GM23338 (cell line): ENCODE results near the gene ISLR2. TPM values are rescaled to one million over a fixed set of nuclear protein-coding genes. Genes with fewer than 3 reads are reported as not detected.

ENCODE experiments used
- ATAC-seq: fragments of 200-7000 bp; cut with Tn5 transposase; 3 replicates; pipeline ENCODE4 v1.9.1; 2020
- DNase-seq: peaks from one replicate; pipeline ENCODE4 v3.0.0-alpha.2; 2015; ENCODE audit warnings: low spot score
- H2AFZ ChIP-seq: fragments of 200-600 bp; sonication (generic); 2 replicates; pipeline ENCODE4 v1.8.0; 2016; ENCODE audit warnings: antibody characterized with exemption, mild to moderate bottlenecking, moderate library complexity
- H3F3A ChIP-seq: fragments of 200-600 bp; sonication (generic); replicated peaks from 2 replicates; pipeline ENCODE4 v1.8.0; 2017; ENCODE audit warnings: antibody characterized with exemption, mixed run types, low read depth
- H3K27ac ChIP-seq: fragments of 200-600 bp; sonication (generic); 2 replicates; pipeline ENCODE4 v1.6.1; 2016; ENCODE audit warnings: low read depth
- H3K27me3 ChIP-seq: fragments of 200-600 bp; sonication (generic); 2 replicates; pipeline ENCODE4 v1.8.0; 2016; ENCODE audit warnings: mild to moderate bottlenecking, mixed run types, moderate library complexity; ENCODE audit not compliant: insufficient read depth
- H3K36me3 ChIP-seq: fragments of 200-600 bp; sonication (generic); 2 replicates; pipeline ENCODE4 v1.8.0; 2016; ENCODE audit warnings: mild to moderate bottlenecking; ENCODE audit not compliant: insufficient read depth
- H3K4me1 ChIP-seq: fragments of 200-600 bp; sonication (generic); 2 replicates; pipeline ENCODE4 v1.8.0; 2016; ENCODE audit warnings: mild to moderate bottlenecking, moderate library complexity; ENCODE audit not compliant: insufficient read depth
- H3K4me2 ChIP-seq: fragments of 200-600 bp; sonication (generic); 2 replicates; pipeline ENCODE4 v1.7.1; 2017; ENCODE audit warnings: mixed run types
- H3K4me3 ChIP-seq: fragments of 200-600 bp; sonication (generic); 2 replicates; pipeline ENCODE4 v1.6.1; 2016; ENCODE audit warnings: mixed run types
- H3K79me2 ChIP-seq: fragments of 200-600 bp; sonication (generic); replicated peaks from 2 replicates; pipeline ENCODE4 v1.8.0; 2017; ENCODE audit warnings: mild to moderate bottlenecking; ENCODE audit not compliant: insufficient read depth
- H3K9me2 ChIP-seq: fragments of 200-600 bp; sonication (generic); 2 replicates; pipeline ENCODE4 v1.8.0; 2017; ENCODE audit not compliant: insufficient read depth
- H4K20me1 ChIP-seq: fragments of 200-600 bp; sonication (generic); replicated peaks from 2 replicates; pipeline ENCODE4 v1.8.0; 2017; ENCODE audit warnings: mild to moderate bottlenecking; ENCODE audit not compliant: insufficient read depth
- H3K27ac Mint-ChIP-seq: 2 replicates; pipeline ENCODE4 v1.8.0; 2020; ENCODE audit warnings: inconsistent platforms, mild to moderate bottlenecking, moderate library complexity, mixed read lengths
- H3K27me3 Mint-ChIP-seq: 3 replicates; pipeline ENCODE4 v1.8.0; 2022; ENCODE audit warnings: low read depth, mild to moderate bottlenecking, moderate library complexity, mixed read lengths, inconsistent platforms; ENCODE audit not compliant: insufficient read depth, poor library complexity
- H3K36me3 Mint-ChIP-seq: 3 replicates; pipeline ENCODE4 v1.8.0; 2021; ENCODE audit warnings: low read depth, mild to moderate bottlenecking, inconsistent platforms, moderate library complexity, mixed read lengths
- H3K4me1 Mint-ChIP-seq: 3 replicates; pipeline ENCODE4 v1.8.0; 2020; ENCODE audit warnings: mild to moderate bottlenecking, inconsistent platforms, mixed read lengths
- H3K4me3 Mint-ChIP-seq: 3 replicates; pipeline ENCODE4 v1.8.0; 2021; ENCODE audit warnings: moderate library complexity, mild to moderate bottlenecking, inconsistent platforms, mixed read lengths
- H3K9me3 Mint-ChIP-seq: 3 replicates; pipeline ENCODE4 v1.8.0; 2020; ENCODE audit warnings: moderate library complexity, mild to moderate bottlenecking, inconsistent platforms, mixed read lengths
- EZH2 ChIP-seq: fragments of 200-600 bp; sonication (generic); IDR thresholded peaks from one replicate; pipeline ENCODE4 v1.8.0; 2017; ENCODE audit warnings: antibody characterized with exemption, mild to moderate bottlenecking, low read depth; ENCODE audit not compliant: unreplicated experiment
- EZH2phosphoT487 ChIP-seq: fragments of 200-600 bp; sonication (generic); IDR thresholded peaks from one replicate; pipeline ENCODE4 v1.8.1; 2018; ENCODE audit warnings: antibody characterized with exemption; ENCODE audit not compliant: unreplicated experiment
- JUNB ChIP-seq: IDR thresholded peaks from one replicate; pipeline ENCODE4 v1.6.1; 2016; ENCODE audit warnings: antibody characterized with exemption; ENCODE audit not compliant: unreplicated experiment
- POLR2AphosphoS5 ChIP-seq: IDR thresholded peaks from 2 replicates; pipeline ENCODE4 v1.6.1; 2016; ENCODE audit warnings: antibody characterized with exemption, low read depth
- ZNF114 ChIP-seq: fragments of 250-450 bp; sonication (Bioruptor Pico); IDR thresholded peaks from 2 replicates; pipeline ENCODE4 v1.5.0; 2020; ENCODE audit warnings: mild to moderate bottlenecking, moderate library complexity
- ZNF331 ChIP-seq: fragments of 250-450 bp; sonication (Bioruptor Pico); IDR thresholded peaks from 2 replicates; pipeline ENCODE4 v1.5.0; 2020; ENCODE audit warnings: low read depth, mild to moderate bottlenecking, moderate library complexity
- ZNF462 ChIP-seq: fragments of 250-450 bp; sonication (Bioruptor Pico); IDR thresholded peaks from 2 replicates; pipeline ENCODE4 v1.5.0; 2020; ENCODE audit warnings: mild to moderate bottlenecking, moderate library complexity
- polyA plus RNA-seq: library from polyadenylated mRNA; unstranded; fragments of >200 nt; fragmentation: Nextera tagmentation; extraction: Ambion mirVana; gene quantifications from 2 replicates; pipeline ENCODE4 v1.2.1, GENCODE V29; 2016
- total RNA-seq: library from RNA; depleted of rRNA; stranded (reverse); fragments of >200 nt; shearing (Covaris generic); gene quantifications from 2 replicates; pipeline ENCODE4 v1.2.3, GENCODE V29; 2014
- TF ChIP-seq, protein P1 (sequence below): IDR thresholded peaks from one replicate; pipeline ENCODE4 v1.6.1; 2018; ENCODE audit warnings: antibody characterized with exemption; ENCODE audit not compliant: unreplicated experiment
- TF ChIP-seq, protein P2 (sequence below), 2 experiments: fragments of 200-600 bp in 1 of 2; sonication (generic) in 1 of 2; conservative IDR thresholded peaks; 2 replicates each; pipeline versions ENCODE4 v1.5.1 to v1.6.1; 2016 to 2017; ENCODE audit warnings: antibody characterized with exemption in 2 of 2, low read depth in 2 of 2, mild to moderate bottlenecking in 2 of 2, moderate library complexity in 1 of 2

Gene ISLR2
- total and polyA plus RNA-seq, 2 experiments from 2014 or later: 0.13 to 0.21 TPM

GRCh38 chr15:74155766-74156417 lies 25.5 kb downstream of the ISLR2 start:
- Histone ChIP-seq H3K27ac (no peak overlapping the region), H3K79me2 (no peaks in the 10 kb centered on the region), H3K9me2 (no peaks in the 10 kb centered on the region), H3F3A (no peaks in the 10 kb centered on the region; the same call in 1 of the 2 replicates), H3K36me3 (no peaks in the 10 kb centered on the region), H3K4me1 (no peaks in the 10 kb centered on the region), H3K4me3 (no peak overlapping the region), H3K27me3 (no peaks in the 10 kb centered on the region), H4K20me1 (no peaks in the 10 kb centered on the region), H2AFZ (peak overlapping the region; percentile 24; the same call in 1 of the 2 replicates), H3K4me2 (no peak overlapping the region)
- Mint-ChIP-seq H3K36me3 (no peaks in the 10 kb centered on the region), H3K4me1 (peaks cover 8% of the 10 kb centered on the region), H3K27ac (no peak overlapping the region), H3K27me3 (peaks cover 4% of the 10 kb centered on the region), H3K4me3 (no peak overlapping the region), H3K9me3 (no peaks in the 10 kb centered on the region)
- no peak for DNase-seq
- ATAC-seq: no peak
- TF ChIP-seq EZH2phosphoT487 (no peak), ZNF462 (no peak), ZNF331 (CRISPR knock-in tag) (no peak), EZH2 (no peak), POLR2AphosphoS5 (no peak), ZNF114 (no peak), JUNB (no peak)
- TF ChIP-seq, protein P1, sequence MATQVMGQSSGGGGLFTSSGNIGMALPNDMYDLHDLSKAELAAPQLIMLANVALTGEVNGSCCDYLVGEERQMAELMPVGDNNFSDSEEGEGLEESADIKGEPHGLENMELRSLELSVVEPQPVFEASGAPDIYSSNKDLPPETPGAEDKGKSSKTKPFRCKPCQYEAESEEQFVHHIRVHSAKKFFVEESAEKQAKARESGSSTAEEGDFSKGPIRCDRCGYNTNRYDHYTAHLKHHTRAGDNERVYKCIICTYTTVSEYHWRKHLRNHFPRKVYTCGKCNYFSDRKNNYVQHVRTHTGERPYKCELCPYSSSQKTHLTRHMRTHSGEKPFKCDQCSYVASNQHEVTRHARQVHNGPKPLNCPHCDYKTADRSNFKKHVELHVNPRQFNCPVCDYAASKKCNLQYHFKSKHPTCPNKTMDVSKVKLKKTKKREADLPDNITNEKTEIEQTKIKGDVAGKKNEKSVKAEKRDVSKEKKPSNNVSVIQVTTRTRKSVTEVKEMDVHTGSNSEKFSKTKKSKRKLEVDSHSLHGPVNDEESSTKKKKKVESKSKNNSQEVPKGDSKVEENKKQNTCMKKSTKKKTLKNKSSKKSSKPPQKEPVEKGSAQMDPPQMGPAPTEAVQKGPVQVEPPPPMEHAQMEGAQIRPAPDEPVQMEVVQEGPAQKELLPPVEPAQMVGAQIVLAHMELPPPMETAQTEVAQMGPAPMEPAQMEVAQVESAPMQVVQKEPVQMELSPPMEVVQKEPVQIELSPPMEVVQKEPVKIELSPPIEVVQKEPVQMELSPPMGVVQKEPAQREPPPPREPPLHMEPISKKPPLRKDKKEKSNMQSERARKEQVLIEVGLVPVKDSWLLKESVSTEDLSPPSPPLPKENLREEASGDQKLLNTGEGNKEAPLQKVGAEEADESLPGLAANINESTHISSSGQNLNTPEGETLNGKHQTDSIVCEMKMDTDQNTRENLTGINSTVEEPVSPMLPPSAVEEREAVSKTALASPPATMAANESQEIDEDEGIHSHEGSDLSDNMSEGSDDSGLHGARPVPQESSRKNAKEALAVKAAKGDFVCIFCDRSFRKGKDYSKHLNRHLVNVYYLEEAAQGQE: no peak
- TF ChIP-seq, protein P2, sequence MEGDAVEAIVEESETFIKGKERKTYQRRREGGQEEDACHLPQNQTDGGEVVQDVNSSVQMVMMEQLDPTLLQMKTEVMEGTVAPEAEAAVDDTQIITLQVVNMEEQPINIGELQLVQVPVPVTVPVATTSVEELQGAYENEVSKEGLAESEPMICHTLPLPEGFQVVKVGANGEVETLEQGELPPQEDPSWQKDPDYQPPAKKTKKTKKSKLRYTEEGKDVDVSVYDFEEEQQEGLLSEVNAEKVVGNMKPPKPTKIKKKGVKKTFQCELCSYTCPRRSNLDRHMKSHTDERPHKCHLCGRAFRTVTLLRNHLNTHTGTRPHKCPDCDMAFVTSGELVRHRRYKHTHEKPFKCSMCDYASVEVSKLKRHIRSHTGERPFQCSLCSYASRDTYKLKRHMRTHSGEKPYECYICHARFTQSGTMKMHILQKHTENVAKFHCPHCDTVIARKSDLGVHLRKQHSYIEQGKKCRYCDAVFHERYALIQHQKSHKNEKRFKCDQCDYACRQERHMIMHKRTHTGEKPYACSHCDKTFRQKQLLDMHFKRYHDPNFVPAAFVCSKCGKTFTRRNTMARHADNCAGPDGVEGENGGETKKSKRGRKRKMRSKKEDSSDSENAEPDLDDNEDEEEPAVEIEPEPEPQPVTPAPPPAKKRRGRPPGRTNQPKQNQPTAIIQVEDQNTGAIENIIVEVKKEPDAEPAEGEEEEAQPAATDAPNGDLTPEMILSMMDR (conservative IDR thresholded peaks at IDR 0.05; ENCODE audit: low read depth in 2 of 2): no peak
